Right atrium auricular region (tissue), 2 donors: Measurements from ENCODE around the gene ANAPC2. TPM values are rescaled to one million over a fixed set of nuclear protein-coding genes. Genes with fewer than 3 reads are reported as not detected.

Source experiments
- DNase-seq: peaks from one replicate; pipeline ENCODE4 v3.0.0-alpha.2; 2019; ENCODE audit warnings: low spot score
- H3K27ac ChIP-seq, 2 donors: fragments of 200-600 bp; sonication (generic); 1 replicate in 1 of 2; 2 replicates in 1 of 2; pipeline ENCODE4 v1.5.1; 2016 to 2019
- H3K27me3 ChIP-seq, 2 donors: fragments of 200-600 bp; sonication (generic); one replicate each; pipeline versions ENCODE4 v1.5.1 to v1.6.0; 2017 to 2019
- H3K36me3 ChIP-seq: fragments of 200-600 bp; sonication (generic); one replicate; pipeline ENCODE4 v1.5.1; 2016
- H3K4me1 ChIP-seq, 2 donors: fragments of 200-600 bp; sonication (generic); one replicate each; pipeline versions ENCODE4 v1.5.1 to v1.6.0; 2017 to 2019
- H3K4me3 ChIP-seq, 2 donors: fragments of 200-600 bp; sonication (generic); 1 replicate in 1 of 2; 2 replicates in 1 of 2; pipeline ENCODE4 v1.5.1; 2017 to 2019; ENCODE audit warnings: mild to moderate bottlenecking in 1 of 2, moderate library complexity in 1 of 2
- H3K9me3 ChIP-seq, 2 donors: fragments of 200-600 bp; sonication (generic); one replicate each; pipeline ENCODE4 v1.5.1; 2019
- total RNA-seq, 2 donors: library from RNA; depleted of rRNA; stranded (reverse); fragments of >200 nt; gene quantifications; one replicate each; pipeline ENCODE4 v1.1.0, GENCODE V29; 2016
- TF ChIP-seq, protein P1 (sequence below), 2 donors: fragments of 200-600 bp; sonication (generic); IDR thresholded peaks; one replicate each; pipeline ENCODE4 v1.5.1; 2019; ENCODE audit warnings: antibody characterized with exemption in 2 of 2

ANAPC2 gene
- total RNA-seq, 2 donors from 2014 or later = 10.8 to 12.1 TPM

- Histone ChIP-seq H3K4me3 (no peak overlapping the region), H3K9me3 (no peaks in the 10 kb centered on the region), H3K36me3 (no peaks in the 10 kb centered on the region), H3K27ac (no peak overlapping the region), H3K4me1 (peaks cover 0 to 48% of the 10 kb centered on the region in 2 donors), H3K27me3 (peaks cover 40 to 63% of the 10 kb centered on the region in 2 donors)
- TF ChIP-seq, protein P1, sequence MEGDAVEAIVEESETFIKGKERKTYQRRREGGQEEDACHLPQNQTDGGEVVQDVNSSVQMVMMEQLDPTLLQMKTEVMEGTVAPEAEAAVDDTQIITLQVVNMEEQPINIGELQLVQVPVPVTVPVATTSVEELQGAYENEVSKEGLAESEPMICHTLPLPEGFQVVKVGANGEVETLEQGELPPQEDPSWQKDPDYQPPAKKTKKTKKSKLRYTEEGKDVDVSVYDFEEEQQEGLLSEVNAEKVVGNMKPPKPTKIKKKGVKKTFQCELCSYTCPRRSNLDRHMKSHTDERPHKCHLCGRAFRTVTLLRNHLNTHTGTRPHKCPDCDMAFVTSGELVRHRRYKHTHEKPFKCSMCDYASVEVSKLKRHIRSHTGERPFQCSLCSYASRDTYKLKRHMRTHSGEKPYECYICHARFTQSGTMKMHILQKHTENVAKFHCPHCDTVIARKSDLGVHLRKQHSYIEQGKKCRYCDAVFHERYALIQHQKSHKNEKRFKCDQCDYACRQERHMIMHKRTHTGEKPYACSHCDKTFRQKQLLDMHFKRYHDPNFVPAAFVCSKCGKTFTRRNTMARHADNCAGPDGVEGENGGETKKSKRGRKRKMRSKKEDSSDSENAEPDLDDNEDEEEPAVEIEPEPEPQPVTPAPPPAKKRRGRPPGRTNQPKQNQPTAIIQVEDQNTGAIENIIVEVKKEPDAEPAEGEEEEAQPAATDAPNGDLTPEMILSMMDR (IDR thresholded peaks at IDR 0.05) = no peak
- DNase-seq = no peak
Observed at GRCh38 chr9:137167277-137167746, 21.0 kb downstream of the ANAPC2 start.

GRCh38 chr9:137166380-137167229, 21.8 kb downstream of the ANAPC2 start:
- no peak overlapping the region for H3K27ac ChIP-seq
- DNase-seq = no peak
- H3K4me1 ChIP-seq = peaks cover 0 to 55% of the 10 kb centered on the region in 2 donors
- H3K4me3 ChIP-seq = no peak overlapping the region
- peaks cover 40 to 70% of the 10 kb centered on the region in 2 donors for H3K27me3 ChIP-seq
- no peaks in the 10 kb centered on the region for H3K36me3 ChIP-seq
- H3K9me3 ChIP-seq = no peaks in the 10 kb centered on the region
- TF ChIP-seq, protein P1 (IDR thresholded peaks at IDR 0.05) = no peak

DNA sequence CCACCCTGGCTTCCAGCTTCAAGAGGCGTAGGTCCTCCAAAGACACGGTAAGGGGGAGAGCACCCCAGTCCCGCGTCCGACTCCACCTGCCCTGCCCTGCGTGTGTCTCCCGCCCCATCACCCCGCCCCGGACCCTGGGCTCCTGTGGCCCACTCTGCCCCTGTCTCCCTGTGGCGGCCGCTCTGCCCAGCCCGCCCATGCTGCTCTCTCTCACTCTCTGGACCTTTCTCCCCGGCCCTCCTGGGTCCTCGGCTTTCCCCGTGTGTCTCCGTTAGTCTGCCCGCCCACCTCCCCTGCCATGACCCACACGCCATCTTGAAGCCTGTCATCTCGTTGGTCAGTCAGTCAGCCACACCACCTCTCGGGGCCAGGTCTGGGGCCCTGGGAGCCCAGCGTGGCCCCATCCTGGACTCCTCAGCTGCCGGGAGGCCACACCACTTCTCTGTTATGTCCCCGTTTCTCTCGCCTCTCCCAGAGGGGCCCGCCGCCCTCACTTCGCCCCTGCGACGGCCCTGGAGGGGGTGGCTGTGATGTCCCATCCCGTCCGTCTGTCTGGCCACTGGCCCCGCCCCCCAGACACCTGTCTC, 23.0 kb downstream of the ANAPC2 start:
- H3K4me1 ChIP-seq = peaks cover 0 to 61% of the 10 kb centered on the region in 2 donors
- H3K27me3 ChIP-seq = peaks cover 45 to 82% of the 10 kb centered on the region in 2 donors
- H3K4me3 ChIP-seq = no peak overlapping the region
- H3K9me3 ChIP-seq = no peaks in the 10 kb centered on the region
- no peak overlapping the region for H3K27ac ChIP-seq
- TF ChIP-seq, protein P1 (IDR thresholded peaks at IDR 0.05) = no peak
- no peaks in the 10 kb centered on the region for H3K36me3 ChIP-seq
- DNase-seq = no peak

- Histone ChIP-seq H3K4me3 (no peak overlapping the region), H3K27ac (no peak overlapping the region), H3K36me3 (no peaks in the 10 kb centered on the region), H3K4me1 (peaks cover 0 to 58% of the 10 kb centered on the region in 2 donors), H3K9me3 (no peaks in the 10 kb centered on the region), H3K27me3 (peaks cover 49 to 89% of the 10 kb centered on the region in 2 donors)
- TF ChIP-seq, protein P1 (IDR thresholded peaks at IDR 0.05) = no peak
- DNase-seq = no peak
Observed at GRCh38 chr9:137164370-137165249, 23.8 kb downstream of the ANAPC2 start.

GRCh38 chr9:137163805-137164204, 24.6 kb downstream of the ANAPC2 start:
- Histone ChIP-seq H3K36me3 (no peaks in the 10 kb centered on the region), H3K27me3 (peaks cover 50 to 89% of the 10 kb centered on the region in 2 donors), H3K4me1 (peaks cover 0 to 50% of the 10 kb centered on the region in 2 donors), H3K27ac (no peak overlapping the region), H3K4me3 (no peak overlapping the region), H3K9me3 (no peaks in the 10 kb centered on the region)
- TF ChIP-seq, protein P1 (IDR thresholded peaks at IDR 0.05) = no peak
- no peak for DNase-seq
